PC-9 (cell line): ENCODE data around the gene UTP11. TPM values are rescaled to one million over a fixed set of nuclear protein-coding genes. Genes with fewer than 3 reads are reported as not detected.

Experiments used
- BruUV-seq: library from RNA; stranded (reverse); fragments of 400-500 nt; replicated peaks from 2 replicates; lab custom pipeline; 2021; lab: Mats Ljungman, UMichigan
- CTCF ChIA-PET: fragments of 300-600 bp; sonication (Branson Sonifier 250); formaldehyde crosslinking; loops from one replicate; lab custom pipeline; 2022; ENCODE audit warnings: antibody characterized with exemption; lab: Charles Lee
- POLR2A ChIA-PET: fragments of 300-600 bp; sonication (Branson Sonifier 250); formaldehyde crosslinking; loops from one replicate; lab custom pipeline; 2022; ENCODE audit warnings: antibody characterized with exemption; ENCODE audit not compliant: unreplicated experiment; lab: Charles Lee
- DNase-seq, 2 experiments: peaks; one replicate each; pipeline versions ENCODE4 v3.0.0 to v3.0.0-alpha.2; 2015 to 2022; ENCODE audit warnings: mixed read lengths in 1 of 2
- H2AFZ ChIP-seq: fragments of 200-600 bp; sonication (generic); 2 replicates; pipeline ENCODE4 v1.8.1; 2017; ENCODE audit warnings: antibody characterized with exemption
- H3F3A ChIP-seq: fragments of 200-600 bp; sonication (generic); 2 replicates; pipeline ENCODE4 v1.8.1; 2017; ENCODE audit warnings: antibody characterized with exemption, mild to moderate bottlenecking, low read depth; ENCODE audit not compliant: insufficient read depth
- H3K27ac ChIP-seq: fragments of 200-600 bp; sonication (generic); 2 replicates; pipeline ENCODE4 v1.6.1; 2016; ENCODE audit warnings: mixed run types
- H3K27me3 ChIP-seq: fragments of 200-600 bp; sonication (generic); 2 replicates; pipeline ENCODE4 v1.6.1; 2016; ENCODE audit warnings: low read depth, mixed run types; ENCODE audit not compliant: insufficient read depth
- H3K36me3 ChIP-seq: fragments of 200-600 bp; sonication (generic); 2 replicates; pipeline ENCODE4 v1.6.1; 2016; ENCODE audit warnings: low read depth, mixed run types
- H3K4me1 ChIP-seq: fragments of 200-600 bp; sonication (generic); replicated peaks from 2 replicates; pipeline ENCODE4 v1.6.1; 2016; ENCODE audit warnings: mixed run types; ENCODE audit not compliant: insufficient read depth
- H3K4me2 ChIP-seq: fragments of 200-600 bp; sonication (generic); 2 replicates; pipeline ENCODE4 v1.6.1; 2017; ENCODE audit warnings: mixed run types
- H3K4me3 ChIP-seq: fragments of 200-600 bp; sonication (generic); 2 replicates; pipeline ENCODE4 v1.6.1; 2016; ENCODE audit warnings: mixed run types
- H3K79me2 ChIP-seq: fragments of 200-600 bp; sonication (generic); 2 replicates; pipeline ENCODE4 v1.6.1; 2017; ENCODE audit warnings: low read depth, mixed run types
- H3K9me2 ChIP-seq: fragments of 200-600 bp; sonication (generic); 2 replicates; pipeline ENCODE4 v1.8.1; 2017; ENCODE audit warnings: mild to moderate bottlenecking; ENCODE audit not compliant: insufficient read depth
- H3K9me3 ChIP-seq: fragments of 200-600 bp; sonication (generic); 2 replicates; pipeline ENCODE4 v1.8.1; 2016; ENCODE audit warnings: low read depth; ENCODE audit not compliant: insufficient read depth
- H4K20me1 ChIP-seq: fragments of 200-600 bp; sonication (generic); 2 replicates; pipeline ENCODE4 v1.8.1; 2017; ENCODE audit not compliant: insufficient read depth
- CTCF ChIP-seq: fragments of 200-600 bp; sonication (generic); conservative IDR thresholded peaks from 2 replicates; pipeline ENCODE4 v1.6.1; 2017; ENCODE audit warnings: mixed run types, antibody characterized with exemption, mild to moderate bottlenecking, moderate library complexity
- EZH2 ChIP-seq: fragments of 200-600 bp; sonication (generic); IDR thresholded peaks from 2 replicates; pipeline ENCODE4 v1.8.0; 2017; ENCODE audit warnings: antibody characterized with exemption, low read depth
- intact Hi-C: fragments of 100-400 bp; cut with micrococcal nuclease; formaldehyde crosslinking; loops from one replicate; pipeline ENCODE4 v1.10.0; 2022; ENCODE audit not compliant: unreplicated experiment
- total RNA-seq: library from RNA; stranded (reverse); gene quantifications from 2 replicates; pipeline ENCODE4 v1.2.3, GENCODE V29; 2021

Gene UTP11
- total RNA-seq, 1 experiment from 2014 or later: 36.4 TPM

DNA sequence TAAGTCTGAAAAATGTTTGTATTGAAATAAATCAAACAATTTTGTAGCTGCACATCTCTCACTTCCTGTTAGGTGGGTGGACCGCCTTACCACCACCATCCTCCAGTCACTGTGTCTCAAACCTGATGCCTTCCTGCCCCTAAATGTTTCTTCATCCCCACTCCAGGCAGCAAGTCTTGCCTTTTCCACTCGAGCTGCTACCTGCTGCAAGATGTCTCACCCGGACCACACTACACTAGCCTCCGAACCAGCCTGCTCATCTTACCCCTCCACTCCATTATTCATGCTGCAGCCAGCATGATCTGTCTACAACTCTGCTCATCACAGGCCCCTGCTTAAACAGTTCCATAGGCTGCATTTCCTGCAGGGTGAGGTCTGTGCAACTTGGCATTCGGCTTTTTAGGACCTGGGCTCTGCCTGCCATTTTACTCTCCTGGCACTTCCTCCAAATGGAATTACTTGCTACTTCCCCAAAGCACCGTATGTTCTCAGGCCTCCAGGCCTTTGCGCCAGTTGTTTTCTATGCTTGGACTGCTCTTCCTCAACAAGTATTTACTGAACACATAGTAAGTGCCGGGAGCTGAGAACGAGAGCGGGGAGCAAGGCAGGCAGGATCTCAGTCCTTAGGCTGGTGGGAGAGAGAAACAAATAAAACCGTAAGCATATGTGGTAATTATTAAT, 17.5 kb upstream of the UTP11 start:
- no peak overlapping the region for H3K4me3 ChIP-seq
- CTCF ChIA-PET: no interaction called here
- intact Hi-C loops: no loop called here
- H4K20me1 ChIP-seq: no peaks in the 10 kb centered on the region
- H3K4me1 ChIP-seq: peaks cover 15% of the 10 kb centered on the region
- H3K79me2 ChIP-seq: no peaks in the 10 kb centered on the region
- no peak overlapping the region for H3K4me2 ChIP-seq
- no TSS peak for BruUV-seq
- TF ChIP-seq CTCF: no peak
- TF ChIP-seq EZH2: no peak
- DNase-seq: no peak
- no peaks in the 10 kb centered on the region for H3K9me2 ChIP-seq
- H3F3A ChIP-seq: peaks cover 16% of the 10 kb centered on the region; the same call in 1 of the 2 replicates
- H3K9me3 ChIP-seq: no peaks in the 10 kb centered on the region
- H3K36me3 ChIP-seq: no peaks in the 10 kb centered on the region
- H2AFZ ChIP-seq: no peak overlapping the region
- H3K27ac ChIP-seq: no peak overlapping the region
- POLR2A ChIA-PET: no interaction called here
- H3K27me3 ChIP-seq: no peaks in the 10 kb centered on the region

GRCh38 chr1:37995751-37996345, 16.7 kb upstream of the UTP11 start:
- CTCF ChIA-PET: interaction anchor here (0.7 kb wide), 1 partner anchor 34 kb away, joined by 4 read pairs; no protein-coding TSS in a partner anchor

More at GRCh38 chr1:37995751-37996345, 16.7 kb upstream of the UTP11 start:
- Histone ChIP-seq H3K27ac (no peak overlapping the region), H3K27me3 (no peaks in the 10 kb centered on the region), H2AFZ (no peak overlapping the region), H3K9me2 (no peaks in the 10 kb centered on the region), H4K20me1 (no peaks in the 10 kb centered on the region), H3K9me3 (no peaks in the 10 kb centered on the region), H3F3A (peaks cover 20% of the 10 kb centered on the region; the same call in 1 of the 2 replicates), H3K4me3 (no peak overlapping the region), H3K36me3 (no peaks in the 10 kb centered on the region), H3K4me2 (no peak overlapping the region), H3K4me1 (peaks cover 23% of the 10 kb centered on the region), H3K79me2 (no peaks in the 10 kb centered on the region)
- BruUV-seq: no TSS peak
- TF ChIP-seq EZH2: no peak
- no peak for TF ChIP-seq CTCF
- intact Hi-C loops: no loop called here
- no peak for DNase-seq
- POLR2A ChIA-PET: no interaction called here
